Measurements from ENCODE around the gene DNAJC1.

- no peak for TF ChIP-seq CTCF (IDR thresholded peaks at IDR 0.05)
- no peak for TF ChIP-seq POLR2AphosphoS5 (IDR thresholded peaks at IDR 0.05; ENCODE audit: insufficient read depth in 1 of 2, low read depth in 1 of 2)
- no peak for TF ChIP-seq POLR2A (IDR thresholded peaks at IDR 0.05)
Observed at GRCh38 chr10:21885940-21886339, 117.6 kb downstream of the DNAJC1 start.

All from vagina (tissue), 2 donors.